Transverse colon (tissue), 4 donors: Measurements from ENCODE around the gene SNRNP27. TPM values are rescaled to one million over a fixed set of nuclear protein-coding genes. Genes with fewer than 3 reads are reported as not detected.

Source experiments
- DNase-seq: peaks from one replicate; pipeline ENCODE4 v3.0.0-alpha.2; 2019
- H3K27ac ChIP-seq, 4 donors: fragments of 200-600 bp; sonication (generic); 2 replicates each; pipeline ENCODE4 v1.5.1; 2016 to 2018; ENCODE audit warnings: inconsistent platforms in 4 of 4
- H3K27me3 ChIP-seq: fragments of 200-600 bp; sonication (generic); 2 replicates; pipeline ENCODE4 v1.5.1; 2017; ENCODE audit warnings: inconsistent platforms
- H3K36me3 ChIP-seq, 4 donors: fragments of 200-600 bp; sonication (generic); 2 replicates each; pipeline ENCODE4 v1.5.1; 2017 to 2019; ENCODE audit warnings: inconsistent platforms in 4 of 4
- H3K4me1 ChIP-seq, 4 donors: fragments of 200-600 bp; sonication (generic); 2 replicates each; pipeline ENCODE4 v1.5.1; 2017 to 2020; ENCODE audit warnings: inconsistent platforms in 4 of 4
- H3K4me3 ChIP-seq, 4 donors: fragments of 200-600 bp; sonication (generic); 1 replicate in 1 of 4; 2 replicates in 3 of 4; pipeline versions ENCODE4 v1.5.1 to v1.6.1; 2017 to 2019; ENCODE audit warnings: inconsistent platforms in 4 of 4
- H3K9me3 ChIP-seq, 2 donors: fragments of 200-600 bp; sonication (generic); 2 replicates each; pipeline ENCODE4 v1.5.1; 2017 to 2019; ENCODE audit warnings: inconsistent platforms in 2 of 2
- EP300 ChIP-seq: sonication (generic); formaldehyde crosslinking; IDR thresholded peaks from one replicate; pipeline ENCODE4 v1.6.1; 2017; ENCODE audit warnings: antibody characterized with exemption, low read depth
- POLR2A ChIP-seq: fragments of 450-650 bp; IDR thresholded peaks from one replicate; pipeline ENCODE4 v1.6.1; 2016; ENCODE audit warnings: antibody characterized with exemption, mild to moderate bottlenecking, moderate library complexity
- POLR2AphosphoS5 ChIP-seq, 3 donors: sonication (generic); formaldehyde crosslinking; IDR thresholded peaks; one replicate each; pipeline ENCODE4 v1.6.1; 2016; ENCODE audit warnings: antibody characterized with exemption in 3 of 3
- WGBS, 2 donors: methylation state at CpG; one replicate each; pipeline ENCODE4 v1.1.5; 2018; ENCODE audit warnings: low coverage in 1 of 2; 5-methylcytosine and 5-hydroxymethylcytosine counted together
- in situ Hi-C, 4 donors: fragments of 200-750 bp; cut with MboI; loops; one replicate each; pipeline versions ENCODE4 v1.15.0 to v1.15.1; 2017; ENCODE audit warnings: low sequenced_read_pairs in 3 of 4, low pct_ligation_motif_present in 1 of 4, low pct_unique_long_range_greater_than_20kb in 1 of 4
- intact Hi-C: fragments of 100-400 bp; cut with DNase I; formaldehyde crosslinking; loops from one replicate; pipeline ENCODE4 v1.15.1; 2023; ENCODE audit warnings: low total_unique reads
- total RNA-seq, 4 donors: library from RNA; depleted of rRNA; stranded (reverse); fragments of >200 nt; gene quantifications; one replicate each; pipeline ENCODE4 v1.1.0, GENCODE V29; 2016
- TF ChIP-seq, protein P1 (sequence below), 5 experiments: fragments of 200-600 bp in 3 of 5; fragments of 450-650 bp in 2 of 5; sonication (generic) in 3 of 5; IDR thresholded peaks; 1 replicate in 2 of 5; 2 replicates in 3 of 5; pipeline ENCODE4 v1.5.1; 2016 to 2017; ENCODE audit warnings: antibody characterized with exemption in 5 of 5, inconsistent platforms in 3 of 5, mild to moderate bottlenecking in 2 of 5, moderate library complexity in 1 of 5

SNRNP27 gene
- total RNA-seq, 4 donors from 2014 or later, result 2.4 to 75.4 (median 63.6) TPM

DNA sequence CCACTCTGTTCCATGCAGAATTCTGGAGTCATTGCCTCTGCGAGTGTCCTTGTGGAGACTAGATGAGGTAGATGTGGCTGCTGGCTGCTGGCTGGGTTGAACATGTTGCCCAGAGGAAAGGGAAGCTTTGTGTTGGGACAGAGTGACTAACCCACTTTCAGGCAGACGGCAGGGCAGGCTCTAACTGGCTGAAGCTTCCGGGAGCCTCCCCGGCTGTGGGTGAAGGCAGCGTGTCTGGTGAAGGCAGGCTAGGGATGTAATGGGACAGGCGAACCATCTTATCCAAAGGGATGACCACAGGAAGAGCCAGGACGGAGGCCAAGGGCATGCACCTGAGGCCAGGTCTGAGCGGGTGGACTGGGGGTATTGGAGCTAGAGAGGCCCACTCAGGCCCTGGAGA is 51.7 kb downstream of the SNRNP27 start:
- Histone ChIP-seq H3K4me3 (no peak overlapping the region), H3K27ac (no peak overlapping the region), H3K36me3 (peaks cover 0 to 19% (median 3%) of the 10 kb centered on the region in 4 donors), H3K4me1 (peaks cover 0 to 6% (median 2%) of the 10 kb centered on the region in 4 donors), H3K9me3 (no peaks in the 10 kb centered on the region), H3K27me3 (peaks cover 13% of the 10 kb centered on the region)
- in situ Hi-C loops (loop anchor here in 1 of 4 donors (25.0 kb wide), 1 partner anchor 117 kb away; no protein-coding TSS in a partner anchor), intact Hi-C loops (no loop called here)
- TF ChIP-seq, protein P1, sequence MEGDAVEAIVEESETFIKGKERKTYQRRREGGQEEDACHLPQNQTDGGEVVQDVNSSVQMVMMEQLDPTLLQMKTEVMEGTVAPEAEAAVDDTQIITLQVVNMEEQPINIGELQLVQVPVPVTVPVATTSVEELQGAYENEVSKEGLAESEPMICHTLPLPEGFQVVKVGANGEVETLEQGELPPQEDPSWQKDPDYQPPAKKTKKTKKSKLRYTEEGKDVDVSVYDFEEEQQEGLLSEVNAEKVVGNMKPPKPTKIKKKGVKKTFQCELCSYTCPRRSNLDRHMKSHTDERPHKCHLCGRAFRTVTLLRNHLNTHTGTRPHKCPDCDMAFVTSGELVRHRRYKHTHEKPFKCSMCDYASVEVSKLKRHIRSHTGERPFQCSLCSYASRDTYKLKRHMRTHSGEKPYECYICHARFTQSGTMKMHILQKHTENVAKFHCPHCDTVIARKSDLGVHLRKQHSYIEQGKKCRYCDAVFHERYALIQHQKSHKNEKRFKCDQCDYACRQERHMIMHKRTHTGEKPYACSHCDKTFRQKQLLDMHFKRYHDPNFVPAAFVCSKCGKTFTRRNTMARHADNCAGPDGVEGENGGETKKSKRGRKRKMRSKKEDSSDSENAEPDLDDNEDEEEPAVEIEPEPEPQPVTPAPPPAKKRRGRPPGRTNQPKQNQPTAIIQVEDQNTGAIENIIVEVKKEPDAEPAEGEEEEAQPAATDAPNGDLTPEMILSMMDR (IDR thresholded peaks at IDR 0.05), result no peak
- TF ChIP-seq EP300, result no peak
- no peak for TF ChIP-seq POLR2A
- TF ChIP-seq POLR2AphosphoS5 (IDR thresholded peaks at IDR 0.05), result no peak
- WGBS, 2 donors, result 80 to 86% methylated on average over 4 to 8 of the region's 8 CpGs
- DNase-seq, result no peak

DNA sequence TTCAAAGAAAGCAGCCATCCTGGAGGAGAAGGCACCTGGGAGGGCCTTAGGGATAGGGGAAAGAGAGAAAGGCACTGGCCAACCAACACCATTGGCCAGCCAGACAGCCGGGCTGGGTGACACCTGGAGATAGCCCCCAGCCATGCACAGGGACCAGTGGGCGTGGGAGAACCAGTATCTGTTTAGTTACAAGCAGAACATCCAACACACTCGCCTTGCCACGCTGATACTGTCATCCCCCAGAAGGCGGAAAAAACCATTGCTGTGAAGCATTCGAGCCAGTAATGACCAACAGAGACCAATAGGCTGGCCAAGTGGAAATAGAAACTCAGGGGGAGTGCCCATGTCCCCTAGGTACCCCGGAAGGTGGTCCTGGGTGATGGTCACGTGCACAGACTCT is 52.2 kb downstream of the SNRNP27 start:
- intact Hi-C loops (no loop called here), in situ Hi-C loops (loop anchor here in 1 of 4 donors (25.0 kb wide), 1 partner anchor 116 kb away; no protein-coding TSS in a partner anchor)
- H3K27me3 ChIP-seq, result peaks cover 13% of the 10 kb centered on the region
- WGBS, 2 donors, result 92 to 94% methylated on average over 4 to 8 of the region's 8 CpGs
- peak overlapping the region in 1 of 4 donors; percentile 15 for H3K27ac ChIP-seq
- peaks cover 0 to 14% (median 1%) of the 10 kb centered on the region in 4 donors for H3K36me3 ChIP-seq
- H3K4me3 ChIP-seq, result no peak overlapping the region
- H3K4me1 ChIP-seq, result peaks cover 0 to 6% (median 2%) of the 10 kb centered on the region in 4 donors
- TF ChIP-seq POLR2A (no peak), POLR2AphosphoS5 (IDR thresholded peaks at IDR 0.05) (no peak), EP300 (no peak)
- TF ChIP-seq, protein P1 (IDR thresholded peaks at IDR 0.05), result no peak
- DNase-seq, result no peak
- no peaks in the 10 kb centered on the region for H3K9me3 ChIP-seq

DNA sequence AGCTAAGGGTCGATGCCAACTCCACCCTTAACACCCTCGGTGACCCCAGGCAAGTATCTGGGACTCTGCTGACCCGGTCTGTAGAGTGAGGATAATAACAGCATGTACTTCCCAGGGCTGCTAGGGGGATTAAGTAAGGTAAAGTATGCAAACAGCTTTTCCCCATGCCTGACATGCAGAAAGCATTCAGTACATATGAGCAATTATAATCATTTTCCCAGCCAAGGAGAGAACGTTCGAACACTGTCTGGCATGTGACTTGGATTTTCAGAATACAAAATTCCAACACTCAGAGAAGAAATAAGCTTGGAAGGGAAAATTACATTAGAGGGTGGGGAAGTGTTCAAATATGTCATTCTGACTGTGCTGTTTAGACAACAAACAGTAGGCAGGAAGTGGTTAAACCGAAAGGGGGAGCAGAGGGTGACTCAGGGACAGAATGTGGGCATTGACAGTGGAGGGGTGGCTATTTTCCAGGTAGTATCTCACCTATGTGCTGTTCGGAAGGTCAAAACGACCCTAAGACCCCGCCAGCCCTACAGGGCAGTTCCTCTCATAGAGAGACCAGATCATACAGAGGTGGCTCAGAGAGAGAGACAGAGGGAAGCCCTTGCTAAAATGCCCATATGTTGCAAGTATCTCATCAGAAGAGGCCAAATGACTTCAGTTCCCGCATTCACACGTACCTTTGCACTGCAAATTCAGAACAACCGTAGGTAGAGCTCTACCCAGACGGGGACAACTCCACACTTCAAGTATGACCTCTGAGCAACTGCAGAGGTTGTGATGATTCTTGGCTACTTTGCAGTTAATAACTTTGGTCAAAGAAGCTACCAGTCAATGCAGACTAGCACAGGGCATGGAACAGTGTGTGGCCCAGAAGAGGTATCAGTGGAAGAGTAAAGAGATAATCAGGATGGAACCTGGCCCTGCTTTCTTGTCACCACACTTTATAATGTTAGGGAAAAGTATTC is 52.9 kb downstream of the SNRNP27 start:
- WGBS, 2 donors, result 55 to 60% methylated on average over 2 to 13 of the region's 13 CpGs
- H3K27ac ChIP-seq, result peak overlapping the region in 1 of 4 donors; percentile 15
- in situ Hi-C loops, result loop anchor here in 1 of 4 donors (25.0 kb wide), 1 partner anchor 116 kb away; no protein-coding TSS in a partner anchor

More for the DNA sequence above, 52.9 kb downstream of the SNRNP27 start:
- Histone ChIP-seq H3K4me3 (no peak overlapping the region), H3K9me3 (no peaks in the 10 kb centered on the region), H3K4me1 (peaks cover 0 to 6% (median 2%) of the 10 kb centered on the region in 4 donors), H3K27me3 (peaks cover 13% of the 10 kb centered on the region), H3K36me3 (peaks cover 0 to 7% (median 0%) of the 10 kb centered on the region in 4 donors)
- no peak for DNase-seq
- TF ChIP-seq POLR2AphosphoS5 (IDR thresholded peaks at IDR 0.05) (no peak), POLR2A (no peak), EP300 (no peak)
- TF ChIP-seq, protein P1 (IDR thresholded peaks at IDR 0.05), result no peak
- intact Hi-C loops, result no loop called here
